ENCODE data around the gene PPP4R4. TPM values are rescaled to one million over a fixed set of nuclear protein-coding genes. Genes with fewer than 3 reads are reported as not detected.

PPP4R4 gene
- total RNA-seq, 1 experiment from 2014 or later: 0.88 TPM

- TF ChIP-seq EZH2 (IDR thresholded peaks at IDR 0.05; ENCODE audit: borderline replicate concordance, low read depth, low read length, poor library complexity, severe bottlenecking) (no peak), CTCF (conservative IDR thresholded peaks at IDR 0.05; ENCODE audit: low read depth, low read length) (no peak)
- peaks cover 5% of the 10 kb centered on the region for H3K4me1 ChIP-seq (ENCODE audit: insufficient read depth, low read length, poor library complexity, severe bottlenecking)
- ChIA-PET CTCF (no interaction called here), POLR2A (ENCODE audit: low non-redundant PET) (no interaction called here)
- H3K27ac ChIP-seq (ENCODE audit: low read depth, low read length, poor library complexity, severe bottlenecking): no peak overlapping the region
- peaks cover 54% of the 10 kb centered on the region for H3K27me3 ChIP-seq (replicated peaks; ENCODE audit: insufficient read depth, low read depth, low read length, poor library complexity)
- no peaks in the 10 kb centered on the region for H3K9me3 ChIP-seq (ENCODE audit: low read depth, low read length, poor library complexity, severe bottlenecking)
- no peak for DNase-seq (ENCODE audit: low spot score)
- no peak overlapping the region for H3K4me3 ChIP-seq (ENCODE audit: low read depth, low read length, poor library complexity, severe bottlenecking)
- intact Hi-C loops (cut with micrococcal nuclease; ENCODE audit: unreplicated experiment): loop anchor here (5.0 kb wide), 1 partner anchor 46 kb away; no protein-coding TSS in a partner anchor
- no TSS peak for BruUV-seq (replicated peaks)
- no peaks in the 10 kb centered on the region for H3K36me3 ChIP-seq (ENCODE audit: insufficient read depth, low read length, poor library complexity, severe bottlenecking)
Observed at GRCh38 chr14:94177806-94178205, 3.7 kb downstream of the PPP4R4 start.

GRCh38 chr14:94179244-94179643 is 5.1 kb downstream of the PPP4R4 start:
- intact Hi-C loops (cut with micrococcal nuclease; ENCODE audit: unreplicated experiment): loop anchor here (5.0 kb wide), 1 partner anchor 47 kb away; no protein-coding TSS in a partner anchor
- Histone ChIP-seq H3K27me3 (replicated peaks; ENCODE audit: insufficient read depth, low read depth, low read length, poor library complexity) (peaks cover 48% of the 10 kb centered on the region), H3K4me3 (ENCODE audit: low read depth, low read length, poor library complexity, severe bottlenecking) (no peak overlapping the region), H3K9me3 (ENCODE audit: low read depth, low read length, poor library complexity, severe bottlenecking) (no peaks in the 10 kb centered on the region), H3K36me3 (ENCODE audit: insufficient read depth, low read length, poor library complexity, severe bottlenecking) (no peaks in the 10 kb centered on the region), H3K4me1 (ENCODE audit: insufficient read depth, low read length, poor library complexity, severe bottlenecking) (peaks cover 5% of the 10 kb centered on the region), H3K27ac (ENCODE audit: low read depth, low read length, poor library complexity, severe bottlenecking) (no peak overlapping the region)
- POLR2A ChIA-PET (ENCODE audit: low non-redundant PET): no interaction called here
- CTCF ChIA-PET: no interaction called here
- no TSS peak for BruUV-seq (replicated peaks)
- TF ChIP-seq CTCF (conservative IDR thresholded peaks at IDR 0.05; ENCODE audit: low read depth, low read length) (no peak), EZH2 (IDR thresholded peaks at IDR 0.05; ENCODE audit: borderline replicate concordance, low read depth, low read length, poor library complexity, severe bottlenecking) (no peak)
- no peak for DNase-seq (ENCODE audit: low spot score)

DNA sequence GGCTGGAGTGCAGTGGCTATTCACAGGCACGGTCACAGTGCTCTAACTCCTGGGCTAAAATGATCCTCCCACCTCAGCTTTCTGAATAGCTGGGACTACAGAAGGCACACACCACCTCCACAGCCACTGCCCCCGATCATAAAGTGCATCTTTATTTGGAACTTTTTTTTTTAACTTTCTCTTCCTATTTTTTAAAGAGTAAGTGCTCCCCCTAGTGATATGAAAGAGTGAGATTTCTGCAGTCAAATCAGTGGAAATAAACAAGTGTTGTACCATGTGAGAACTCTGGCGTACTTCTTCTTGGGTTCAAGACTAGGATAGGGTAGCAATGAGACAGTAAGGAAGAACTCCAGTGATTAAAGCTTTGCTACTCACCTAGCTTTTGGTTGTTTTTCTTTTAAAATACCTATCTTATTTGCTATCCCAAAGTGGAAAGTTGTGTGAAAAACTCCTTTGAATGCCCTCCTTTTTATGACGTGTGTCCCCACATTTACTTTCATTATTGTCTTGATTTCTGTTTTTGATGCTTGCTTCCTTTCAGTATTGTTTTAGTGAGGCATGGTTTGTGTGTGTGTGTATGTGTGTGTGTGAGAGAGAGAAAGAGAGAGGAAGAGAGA is 6.6 kb downstream of the PPP4R4 start:
- no TSS peak for BruUV-seq (replicated peaks)
- no peaks in the 10 kb centered on the region for H3K9me3 ChIP-seq (ENCODE audit: low read depth, low read length, poor library complexity, severe bottlenecking)
- ChIA-PET CTCF (interaction anchor here (0.5 to 0.8 kb wide), 5 partner anchors 49 to 424 kb away, joined by 3 to 10 read pairs (median 3); no protein-coding TSS in a partner anchor), POLR2A (ENCODE audit: low non-redundant PET) (interaction anchor here (0.6 kb wide), 1 partner anchor 136 kb away, joined by 6 read pairs; no protein-coding TSS in a partner anchor)
- H3K4me3 ChIP-seq (ENCODE audit: low read depth, low read length, poor library complexity, severe bottlenecking): no peak overlapping the region
- peaks cover 32% of the 10 kb centered on the region for H3K27me3 ChIP-seq (replicated peaks; ENCODE audit: insufficient read depth, low read depth, low read length, poor library complexity)
- no peaks in the 10 kb centered on the region for H3K36me3 ChIP-seq (ENCODE audit: insufficient read depth, low read length, poor library complexity, severe bottlenecking)
- no peaks in the 10 kb centered on the region for H3K4me1 ChIP-seq (ENCODE audit: insufficient read depth, low read length, poor library complexity, severe bottlenecking)
- TF ChIP-seq CTCF (conservative IDR thresholded peaks at IDR 0.05; ENCODE audit: low read depth, low read length) (peak; percentile 74), EZH2 (IDR thresholded peaks at IDR 0.05; ENCODE audit: borderline replicate concordance, low read depth, low read length, poor library complexity, severe bottlenecking) (no peak)
- no peak overlapping the region for H3K27ac ChIP-seq (ENCODE audit: low read depth, low read length, poor library complexity, severe bottlenecking)
- peak; percentile 67 for DNase-seq (ENCODE audit: low spot score)
- intact Hi-C loops (cut with micrococcal nuclease; ENCODE audit: unreplicated experiment): no loop called here
